SK-N-SH treated with all-trans-retinoic acid at 6 μM for 48 hours (cell line): ENCODE data around the gene CAPN12.

Experiments used
- ARNTL ChIP-seq: fragments of 450-650 bp; formaldehyde crosslinking; IDR thresholded peaks from 2 replicates; pipeline ENCODE4 v1.5.0; 2020; ENCODE audit warnings: low read depth, mild to moderate bottlenecking, moderate library complexity, borderline replicate concordance
- BACH2 ChIP-seq: fragments of 250-450 bp; sonication (Bioruptor Pico); IDR thresholded peaks from 2 replicates; pipeline ENCODE4 v1.9.0; 2021; ENCODE audit warnings: mild to moderate bottlenecking, borderline replicate concordance
- CSDC2 ChIP-seq: fragments of 250-450 bp; sonication (Bioruptor Pico); IDR thresholded peaks from 2 replicates; pipeline ENCODE4 v1.5.0; 2020; ENCODE audit warnings: mild to moderate bottlenecking, moderate library complexity
- GLIS3 ChIP-seq: fragments of 250-450 bp; sonication (Bioruptor Pico); IDR thresholded peaks from 2 replicates; pipeline ENCODE4 v1.5.0; 2020; ENCODE audit warnings: mild to moderate bottlenecking, moderate library complexity
- ISL1 ChIP-seq: fragments of 250-450 bp; sonication (Bioruptor Pico); IDR thresholded peaks from 2 replicates; pipeline ENCODE4 v2.1.2; 2022; ENCODE audit warnings: mild to moderate bottlenecking, moderate library complexity
- TCF4 ChIP-seq: fragments of 250-450 bp; sonication (Bioruptor Pico); IDR thresholded peaks from 2 replicates; pipeline ENCODE4 v1.8.0; 2021; ENCODE audit warnings: mild to moderate bottlenecking, moderate library complexity, borderline replicate concordance
- ZC3H10 ChIP-seq: fragments of 250-450 bp; sonication (Bioruptor Pico); IDR thresholded peaks from 2 replicates; pipeline ENCODE4 v1.5.1; 2021; ENCODE audit warnings: mild to moderate bottlenecking, moderate library complexity
- ZFP3 ChIP-seq: fragments of 250-450 bp; sonication (Bioruptor Pico); IDR thresholded peaks from 2 replicates; pipeline ENCODE4 v1.5.0; 2020; ENCODE audit warnings: mild to moderate bottlenecking, moderate library complexity
- ZNF70 ChIP-seq: fragments of 450-650 bp; formaldehyde crosslinking; IDR thresholded peaks from 2 replicates; pipeline ENCODE4 v1.5.0; 2020; ENCODE audit warnings: mild to moderate bottlenecking, moderate library complexity
- TF ChIP-seq, protein P1 (sequence below): fragments of 250-450 bp; sonication (Bioruptor Pico); IDR thresholded peaks from 2 replicates; pipeline ENCODE4 v1.5.1; 2021; ENCODE audit warnings: mild to moderate bottlenecking, moderate library complexity
- TF ChIP-seq, protein P2 (sequence below): fragments of 250-450 bp; sonication (Bioruptor Pico); IDR thresholded peaks from 2 replicates; pipeline ENCODE4 v1.5.0; 2020; ENCODE audit warnings: mild to moderate bottlenecking, moderate library complexity
- TF ChIP-seq, protein P3 (sequence below): fragments of 250-450 bp; sonication (Bioruptor Pico); IDR thresholded peaks from 2 replicates; pipeline ENCODE4 v1.8.0; 2020; ENCODE audit warnings: mild to moderate bottlenecking, moderate library complexity, borderline replicate concordance

DNA sequence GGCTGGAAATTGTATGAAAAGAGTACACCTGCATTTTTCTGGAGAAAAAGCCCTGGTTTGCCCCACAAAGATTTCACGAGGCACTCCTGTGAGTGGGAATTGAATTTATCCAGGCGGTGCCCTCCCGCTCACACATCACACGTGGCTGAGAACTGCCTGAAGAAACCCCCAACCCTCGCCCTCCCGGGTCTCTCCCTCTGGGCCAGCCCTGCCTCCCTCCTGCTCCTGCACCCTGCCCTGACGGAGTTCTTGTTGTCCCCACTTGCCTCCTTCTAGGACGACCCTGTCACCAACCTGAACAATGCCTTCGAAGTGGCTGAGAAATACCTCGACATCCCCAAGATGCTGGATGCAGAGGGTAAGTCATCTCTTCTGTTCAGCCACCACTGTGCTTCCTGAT lies 35.2 kb downstream of the CAPN12 start:
- TF ChIP-seq ARNTL (no peak), ISL1 (CRISPR knock-in tag) (no peak), BACH2 (CRISPR knock-in tag) (no peak), ZNF70 (CRISPR knock-in tag) (no peak), TCF4 (CRISPR knock-in tag) (no peak), ZFP3 (CRISPR knock-in tag) (no peak), GLIS3 (CRISPR knock-in tag) (no peak), ZC3H10 (CRISPR knock-in tag) (no peak), CSDC2 (CRISPR knock-in tag) (no peak)
- TF ChIP-seq, protein P1, sequence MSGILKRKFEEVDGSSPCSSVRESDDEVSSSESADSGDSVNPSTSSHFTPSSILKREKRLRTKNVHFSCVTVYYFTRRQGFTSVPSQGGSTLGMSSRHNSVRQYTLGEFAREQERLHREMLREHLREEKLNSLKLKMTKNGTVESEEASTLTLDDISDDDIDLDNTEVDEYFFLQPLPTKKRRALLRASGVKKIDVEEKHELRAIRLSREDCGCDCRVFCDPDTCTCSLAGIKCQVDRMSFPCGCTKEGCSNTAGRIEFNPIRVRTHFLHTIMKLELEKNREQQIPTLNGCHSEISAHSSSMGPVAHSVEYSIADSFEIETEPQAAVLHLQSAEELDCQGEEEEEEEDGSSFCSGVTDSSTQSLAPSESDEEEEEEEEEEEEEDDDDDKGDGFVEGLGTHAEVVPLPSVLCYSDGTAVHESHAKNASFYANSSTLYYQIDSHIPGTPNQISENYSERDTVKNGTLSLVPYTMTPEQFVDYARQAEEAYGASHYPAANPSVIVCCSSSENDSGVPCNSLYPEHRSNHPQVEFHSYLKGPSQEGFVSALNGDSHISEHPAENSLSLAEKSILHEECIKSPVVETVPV, result no peak
- TF ChIP-seq, protein P2, sequence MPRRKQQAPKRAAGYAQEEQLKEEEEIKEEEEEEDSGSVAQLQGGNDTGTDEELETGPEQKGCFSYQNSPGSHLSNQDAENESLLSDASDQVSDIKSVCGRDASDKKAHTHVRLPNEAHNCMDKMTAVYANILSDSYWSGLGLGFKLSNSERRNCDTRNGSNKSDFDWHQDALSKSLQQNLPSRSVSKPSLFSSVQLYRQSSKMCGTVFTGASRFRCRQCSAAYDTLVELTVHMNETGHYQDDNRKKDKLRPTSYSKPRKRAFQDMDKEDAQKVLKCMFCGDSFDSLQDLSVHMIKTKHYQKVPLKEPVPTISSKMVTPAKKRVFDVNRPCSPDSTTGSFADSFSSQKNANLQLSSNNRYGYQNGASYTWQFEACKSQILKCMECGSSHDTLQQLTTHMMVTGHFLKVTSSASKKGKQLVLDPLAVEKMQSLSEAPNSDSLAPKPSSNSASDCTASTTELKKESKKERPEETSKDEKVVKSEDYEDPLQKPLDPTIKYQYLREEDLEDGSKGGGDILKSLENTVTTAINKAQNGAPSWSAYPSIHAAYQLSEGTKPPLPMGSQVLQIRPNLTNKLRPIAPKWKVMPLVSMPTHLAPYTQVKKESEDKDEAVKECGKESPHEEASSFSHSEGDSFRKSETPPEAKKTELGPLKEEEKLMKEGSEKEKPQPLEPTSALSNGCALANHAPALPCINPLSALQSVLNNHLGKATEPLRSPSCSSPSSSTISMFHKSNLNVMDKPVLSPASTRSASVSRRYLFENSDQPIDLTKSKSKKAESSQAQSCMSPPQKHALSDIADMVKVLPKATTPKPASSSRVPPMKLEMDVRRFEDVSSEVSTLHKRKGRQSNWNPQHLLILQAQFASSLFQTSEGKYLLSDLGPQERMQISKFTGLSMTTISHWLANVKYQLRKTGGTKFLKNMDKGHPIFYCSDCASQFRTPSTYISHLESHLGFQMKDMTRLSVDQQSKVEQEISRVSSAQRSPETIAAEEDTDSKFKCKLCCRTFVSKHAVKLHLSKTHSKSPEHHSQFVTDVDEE (CRISPR knock-in tag), result no peak
- TF ChIP-seq, protein P3, sequence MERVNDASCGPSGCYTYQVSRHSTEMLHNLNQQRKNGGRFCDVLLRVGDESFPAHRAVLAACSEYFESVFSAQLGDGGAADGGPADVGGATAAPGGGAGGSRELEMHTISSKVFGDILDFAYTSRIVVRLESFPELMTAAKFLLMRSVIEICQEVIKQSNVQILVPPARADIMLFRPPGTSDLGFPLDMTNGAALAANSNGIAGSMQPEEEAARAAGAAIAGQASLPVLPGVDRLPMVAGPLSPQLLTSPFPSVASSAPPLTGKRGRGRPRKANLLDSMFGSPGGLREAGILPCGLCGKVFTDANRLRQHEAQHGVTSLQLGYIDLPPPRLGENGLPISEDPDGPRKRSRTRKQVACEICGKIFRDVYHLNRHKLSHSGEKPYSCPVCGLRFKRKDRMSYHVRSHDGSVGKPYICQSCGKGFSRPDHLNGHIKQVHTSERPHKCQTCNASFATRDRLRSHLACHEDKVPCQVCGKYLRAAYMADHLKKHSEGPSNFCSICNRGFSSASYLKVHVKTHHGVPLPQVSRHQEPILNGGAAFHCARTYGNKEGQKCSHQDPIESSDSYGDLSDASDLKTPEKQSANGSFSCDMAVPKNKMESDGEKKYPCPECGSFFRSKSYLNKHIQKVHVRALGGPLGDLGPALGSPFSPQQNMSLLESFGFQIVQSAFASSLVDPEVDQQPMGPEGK (CRISPR knock-in tag), result no peak
